Activated T-helper 2 cell treated with anti-CD3 and anti-CD28 coated beads, Interferon-gamma antibody, Interleukin-2, Interleukin-4, amounts not matched to agents 10 μg/mL and 5 μg/mL and 100 μg/mL, durations not matched to agents 14 hours and 24 hours and 36 hours (primary cell): ENCODE measurements around the gene CACNA1G. TPM values are rescaled to one million over a fixed set of nuclear protein-coding genes. Genes with fewer than 3 reads are reported as not detected.

Experiments used
- DNase-seq: peaks from one replicate; pipeline ENCODE4 v3.0.0; 2021; ENCODE audit warnings: low spot score
- H3K27ac Mint-ChIP-seq: one replicate; pipeline ENCODE4 v1.8.0; 2021; ENCODE audit warnings: mixed read lengths
- H3K27me3 Mint-ChIP-seq: one replicate; pipeline ENCODE4 v1.8.0; 2021; ENCODE audit warnings: low read depth, mixed read lengths
- H3K36me3 Mint-ChIP-seq: one replicate; pipeline ENCODE4 v1.8.0; 2021; ENCODE audit warnings: low read depth, mixed read lengths
- H3K4me1 Mint-ChIP-seq: one replicate; pipeline ENCODE4 v1.8.0; 2021; ENCODE audit warnings: low read depth, mixed read lengths
- H3K4me3 Mint-ChIP-seq: one replicate; pipeline ENCODE4 v1.8.0; 2021; ENCODE audit warnings: low read depth, mild to moderate bottlenecking, moderate library complexity, mixed read lengths
- H3K9me3 Mint-ChIP-seq: one replicate; pipeline ENCODE4 v1.8.0; 2021; ENCODE audit warnings: mixed read lengths
- intact Hi-C: fragments of 100-400 bp; cut with micrococcal nuclease; formaldehyde crosslinking; loops from one replicate; pipeline ENCODE4 v1.15.1; 2023
- total RNA-seq: library from RNA; stranded (reverse); gene quantifications from 2 replicates; pipeline ENCODE4 v1.2.3, GENCODE V29; 2022

CACNA1G gene
- total RNA-seq, 1 donor from 2014 or later, result not detected

GRCh38 chr17:50593321-50593720 lies 32.8 kb downstream of the CACNA1G start:
- DNase-seq, result no peak
- no peak overlapping the region for H3K27ac Mint-ChIP-seq
- no peaks in the 10 kb centered on the region for H3K36me3 Mint-ChIP-seq
- H3K4me1 Mint-ChIP-seq, result no peaks in the 10 kb centered on the region
- no peaks in the 10 kb centered on the region for H3K9me3 Mint-ChIP-seq
- intact Hi-C loops, result no loop called here
- H3K27me3 Mint-ChIP-seq, result no peaks in the 10 kb centered on the region
- H3K4me3 Mint-ChIP-seq, result no peak overlapping the region

GRCh38 chr17:50594128-50594823 lies 33.8 kb downstream of the CACNA1G start:
- no peak for DNase-seq
- intact Hi-C loops, result no loop called here
- no peaks in the 10 kb centered on the region for H3K9me3 Mint-ChIP-seq
- H3K4me3 Mint-ChIP-seq, result no peak overlapping the region
- H3K36me3 Mint-ChIP-seq, result no peaks in the 10 kb centered on the region
- no peaks in the 10 kb centered on the region for H3K4me1 Mint-ChIP-seq
- H3K27ac Mint-ChIP-seq, result no peak overlapping the region
- H3K27me3 Mint-ChIP-seq, result no peaks in the 10 kb centered on the region

- no peaks in the 10 kb centered on the region for H3K4me1 Mint-ChIP-seq
- no peaks in the 10 kb centered on the region for H3K27me3 Mint-ChIP-seq
- DNase-seq, result no peak
- intact Hi-C loops, result no loop called here
- H3K4me3 Mint-ChIP-seq, result no peak overlapping the region
- no peaks in the 10 kb centered on the region for H3K9me3 Mint-ChIP-seq
- H3K36me3 Mint-ChIP-seq, result no peaks in the 10 kb centered on the region
- no peak overlapping the region for H3K27ac Mint-ChIP-seq
Observed at GRCh38 chr17:50594892-50595291, 34.4 kb downstream of the CACNA1G start.

- Mint-ChIP-seq H3K27ac (no peak overlapping the region), H3K4me3 (no peak overlapping the region), H3K4me1 (no peaks in the 10 kb centered on the region), H3K9me3 (no peaks in the 10 kb centered on the region), H3K27me3 (no peaks in the 10 kb centered on the region), H3K36me3 (no peaks in the 10 kb centered on the region)
- DNase-seq, result no peak
- intact Hi-C loops, result no loop called here
Observed at GRCh38 chr17:50596191-50597037, 35.9 kb downstream of the CACNA1G start.

GRCh38 chr17:50598487-50598886 lies 38.0 kb downstream of the CACNA1G start:
- H3K4me3 Mint-ChIP-seq, result no peak overlapping the region
- H3K9me3 Mint-ChIP-seq, result no peaks in the 10 kb centered on the region
- intact Hi-C loops, result no loop called here
- no peak for DNase-seq
- no peaks in the 10 kb centered on the region for H3K36me3 Mint-ChIP-seq
- no peaks in the 10 kb centered on the region for H3K4me1 Mint-ChIP-seq
- no peak overlapping the region for H3K27ac Mint-ChIP-seq
- H3K27me3 Mint-ChIP-seq, result peaks cover 1% of the 10 kb centered on the region

GRCh38 chr17:50599606-50600005 lies 39.1 kb downstream of the CACNA1G start:
- Mint-ChIP-seq H3K4me1 (no peaks in the 10 kb centered on the region), H3K27ac (no peak overlapping the region), H3K4me3 (no peak overlapping the region), H3K9me3 (no peaks in the 10 kb centered on the region), H3K27me3 (peaks cover 1% of the 10 kb centered on the region), H3K36me3 (no peaks in the 10 kb centered on the region)
- intact Hi-C loops, result no loop called here
- DNase-seq, result no peak

- intact Hi-C loops, result no loop called here
Observed at GRCh38 chr17:50601823-50602375, 41.4 kb downstream of the CACNA1G start.

GRCh38 chr17:50602836-50603235 lies 42.3 kb downstream of the CACNA1G start:
- H3K4me1 Mint-ChIP-seq, result no peaks in the 10 kb centered on the region
- peaks cover 11% of the 10 kb centered on the region for H3K27me3 Mint-ChIP-seq
- no peak for DNase-seq
- no peaks in the 10 kb centered on the region for H3K9me3 Mint-ChIP-seq
- no peak overlapping the region for H3K27ac Mint-ChIP-seq
- H3K36me3 Mint-ChIP-seq, result no peaks in the 10 kb centered on the region
- intact Hi-C loops, result no loop called here
- H3K4me3 Mint-ChIP-seq, result no peak overlapping the region

More at GRCh38 chr17:50601823-50602375, 41.4 kb downstream of the CACNA1G start:
- Mint-ChIP-seq H3K36me3 (no peaks in the 10 kb centered on the region), H3K4me1 (no peaks in the 10 kb centered on the region), H3K27ac (no peak overlapping the region), H3K27me3 (peaks cover 11% of the 10 kb centered on the region), H3K4me3 (no peak overlapping the region), H3K9me3 (no peaks in the 10 kb centered on the region)
- DNase-seq, result no peak

- no peak overlapping the region for H3K27ac Mint-ChIP-seq
- H3K36me3 Mint-ChIP-seq, result no peaks in the 10 kb centered on the region
- no peak for DNase-seq
- peaks cover 11% of the 10 kb centered on the region for H3K27me3 Mint-ChIP-seq
- no peaks in the 10 kb centered on the region for H3K4me1 Mint-ChIP-seq
- H3K9me3 Mint-ChIP-seq, result no peaks in the 10 kb centered on the region
- no peak overlapping the region for H3K4me3 Mint-ChIP-seq
- intact Hi-C loops, result no loop called here
Observed at GRCh38 chr17:50603340-50603739, 42.8 kb downstream of the CACNA1G start.

GRCh38 chr17:50604513-50604912 lies 44.0 kb downstream of the CACNA1G start:
- Mint-ChIP-seq H3K4me1 (no peaks in the 10 kb centered on the region), H3K9me3 (no peaks in the 10 kb centered on the region), H3K4me3 (no peak overlapping the region), H3K36me3 (no peaks in the 10 kb centered on the region), H3K27me3 (peaks cover 11% of the 10 kb centered on the region), H3K27ac (no peak overlapping the region)
- no peak for DNase-seq
- intact Hi-C loops, result no loop called here

GRCh38 chr17:50605429-50605828 lies 44.9 kb downstream of the CACNA1G start:
- Mint-ChIP-seq H3K27me3 (peaks cover 11% of the 10 kb centered on the region), H3K4me1 (no peaks in the 10 kb centered on the region)
- intact Hi-C loops, result no loop called here

GRCh38 chr17:50607522-50608175 lies 47.1 kb downstream of the CACNA1G start:
- no peaks in the 10 kb centered on the region for H3K36me3 Mint-ChIP-seq
- H3K4me3 Mint-ChIP-seq, result no peak overlapping the region
- no peaks in the 10 kb centered on the region for H3K9me3 Mint-ChIP-seq
- DNase-seq, result no peak
- no peak overlapping the region for H3K27ac Mint-ChIP-seq
- H3K27me3 Mint-ChIP-seq, result peaks cover 10% of the 10 kb centered on the region
- H3K4me1 Mint-ChIP-seq, result no peaks in the 10 kb centered on the region
- intact Hi-C loops, result no loop called here

More at GRCh38 chr17:50605429-50605828, 44.9 kb downstream of the CACNA1G start:
- Mint-ChIP-seq H3K36me3 (no peaks in the 10 kb centered on the region), H3K27ac (no peak overlapping the region), H3K4me3 (no peak overlapping the region), H3K9me3 (no peaks in the 10 kb centered on the region)
- DNase-seq, result no peak
